Measurements from ENCODE around the gene NFKB1.

Gene NFKB1

GRCh38 chr4:102632241-102633065, 131.3 kb downstream of the NFKB1 start:
- DNase-seq = no peak

DNA sequence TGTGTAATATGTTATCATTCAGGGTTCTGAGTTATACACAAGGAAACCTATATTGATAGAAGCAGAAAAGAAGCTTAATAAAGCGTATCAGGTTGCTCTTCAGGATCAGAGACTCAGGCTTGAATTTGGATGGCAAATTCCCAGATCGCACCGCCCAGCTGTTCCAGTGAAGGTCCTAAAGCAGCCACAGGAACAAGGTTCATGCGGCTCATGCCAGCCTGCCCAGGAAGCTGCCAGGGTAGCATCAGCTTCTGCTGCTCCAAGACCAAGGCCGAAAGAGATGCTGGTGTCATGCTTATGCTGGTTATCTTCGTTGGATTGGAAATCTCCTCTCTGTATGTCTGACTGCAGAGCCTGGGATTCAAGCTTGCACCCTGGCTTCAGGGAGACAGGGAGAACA, 131.9 kb downstream of the NFKB1 start:
- no peak for DNase-seq

GRCh38 chr4:102637391-102637790, 136.2 kb downstream of the NFKB1 start:
- no peak for DNase-seq

- no peak for DNase-seq
These were observed 137.5 kb downstream of the NFKB1 start for GRCh38 chr4:102638621-102639020.

GRCh38 chr4:102639598-102639997, 138.4 kb downstream of the NFKB1 start:
- no peak for DNase-seq

- no peak for DNase-seq
These were observed 139.5 kb downstream of the NFKB1 start for GRCh38 chr4:102640669-102641068.

DNA sequence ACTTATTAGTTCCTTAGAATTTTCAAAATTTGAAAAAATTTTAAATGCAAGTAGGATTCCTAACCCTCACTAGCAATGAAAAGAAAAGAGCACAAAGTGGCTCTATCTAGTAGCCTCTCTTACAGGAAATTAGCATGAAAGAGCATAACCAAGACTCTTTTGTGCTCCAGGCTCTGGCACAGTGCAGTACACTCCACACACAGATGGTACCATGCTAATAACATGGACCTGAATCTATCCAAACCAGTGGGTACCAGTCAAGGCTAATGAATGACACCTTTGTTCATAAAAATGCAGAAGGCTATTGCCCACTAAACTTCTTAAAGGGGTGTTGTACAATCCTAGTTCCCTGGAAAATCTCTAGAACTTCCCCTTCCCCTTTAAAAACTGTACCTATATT, 140.6 kb downstream of the NFKB1 start:
- no peak for DNase-seq

DNA sequence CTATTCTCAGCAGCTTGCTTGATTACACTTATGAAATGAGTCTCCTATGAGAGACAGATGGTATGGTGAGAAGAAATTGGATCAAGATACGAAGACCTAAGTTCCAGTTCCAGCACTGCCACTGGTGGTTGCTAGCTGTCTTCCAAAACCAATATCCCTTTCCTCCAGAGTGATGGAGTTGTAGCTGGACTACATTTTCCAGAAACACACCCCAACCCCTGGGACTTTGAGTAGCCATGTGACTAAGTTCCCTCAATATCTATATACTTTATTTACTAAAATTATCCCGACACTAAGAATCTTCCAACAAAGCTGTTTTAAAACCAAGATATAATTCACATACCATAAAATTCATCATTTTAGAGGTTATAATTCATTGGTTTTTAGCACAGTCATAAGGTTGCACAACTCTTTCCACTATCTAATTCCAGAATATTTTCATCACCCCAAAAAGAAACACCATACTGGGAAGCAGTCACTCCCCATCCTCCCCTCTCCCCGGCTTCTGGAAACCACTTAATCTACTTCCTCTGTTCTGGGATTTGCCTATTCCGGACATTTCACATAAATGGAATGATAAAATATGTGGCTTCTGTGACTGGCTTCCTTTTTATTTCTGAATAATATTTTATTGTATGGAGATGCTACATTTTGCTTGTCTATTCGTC, 141.6 kb downstream of the NFKB1 start:
- no peak for DNase-seq

DNA sequence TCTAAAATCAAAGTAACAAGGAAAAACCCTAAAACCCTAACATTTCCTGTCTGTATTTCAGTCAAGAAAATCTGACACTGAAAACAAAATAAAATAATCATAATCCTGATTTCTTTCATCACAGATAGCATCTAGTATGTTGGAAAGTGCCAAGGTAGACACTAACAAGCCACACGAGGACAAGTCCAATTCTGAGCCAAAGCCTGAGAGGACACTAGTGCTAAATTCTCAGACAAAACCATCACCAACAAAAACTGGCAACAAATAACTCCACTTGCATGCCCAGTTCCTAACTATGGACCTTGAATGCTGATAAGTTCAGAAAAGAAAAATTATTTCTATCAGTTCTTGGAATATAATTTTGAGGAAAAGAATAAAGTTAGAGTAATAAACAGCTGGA, 146.0 kb downstream of the NFKB1 start:
- DNase-seq = no peak

DNA sequence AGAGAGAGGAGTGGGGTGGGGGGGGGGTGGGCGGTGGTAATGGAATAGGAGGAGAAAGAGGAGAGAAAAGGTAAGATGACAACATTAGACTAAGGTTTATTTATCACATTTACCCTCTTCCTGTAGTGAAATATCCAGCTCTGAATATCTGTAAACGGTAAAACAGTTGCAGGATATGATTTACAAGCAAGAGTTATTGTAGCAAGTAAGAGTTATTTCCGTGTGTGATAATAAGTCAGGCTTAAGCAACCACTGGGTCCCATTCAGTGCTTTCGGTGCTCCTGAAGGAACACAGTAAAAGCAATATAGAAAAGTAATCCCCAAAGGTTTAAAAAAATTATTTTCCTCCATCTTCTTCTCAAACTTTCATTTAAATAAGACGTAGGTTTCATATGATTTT, 156.0 kb downstream of the NFKB1 start:
- no peak for DNase-seq

DNA sequence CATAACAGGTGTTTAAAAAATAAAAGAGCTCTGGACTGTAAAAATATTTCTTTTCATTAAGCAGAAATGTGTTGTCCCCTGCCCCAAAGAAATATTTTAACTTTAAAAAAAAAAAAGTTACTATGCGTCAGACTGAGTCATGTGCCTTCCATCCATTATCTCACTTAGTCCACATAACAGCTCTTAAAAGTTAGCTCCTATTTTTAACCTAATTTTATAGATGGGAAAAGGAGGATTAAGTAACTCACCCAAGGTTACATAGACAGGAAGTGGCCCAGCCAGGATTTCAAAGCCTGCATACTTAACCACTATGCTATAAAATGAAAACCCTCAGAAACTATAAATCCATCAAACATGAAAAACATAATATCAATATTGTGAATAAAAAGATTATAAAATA, 161.9 kb downstream of the NFKB1 start:
- no peak for DNase-seq

GRCh38 chr4:102665527-102665926, 164.4 kb downstream of the NFKB1 start:
- no peak for DNase-seq

Measured in T-helper 2 cell (primary cell).